Measurements from ENCODE around the gene SLC5A12.

DNA sequence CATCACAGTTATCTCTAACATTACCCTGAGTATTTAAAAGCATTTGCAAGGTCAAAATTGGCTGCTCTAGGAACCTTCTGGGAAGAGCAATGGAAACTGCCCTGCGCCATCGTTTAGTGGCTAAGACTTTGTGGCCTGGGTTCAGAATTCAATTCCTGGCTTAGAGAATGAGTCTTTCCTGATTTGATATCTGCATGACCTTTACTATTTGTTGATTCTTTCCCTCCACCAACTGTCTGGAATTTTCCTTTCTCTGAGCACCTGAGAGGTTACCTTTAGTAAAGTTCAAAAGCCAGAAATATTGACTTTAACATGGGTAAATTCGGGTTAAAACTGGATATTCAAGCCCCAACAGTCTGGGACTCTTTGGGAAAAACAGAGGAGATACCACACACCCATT, 43.0 kb upstream of the SLC5A12 start:
- no peak for TF ChIP-seq CTCF (IDR thresholded peaks at IDR 0.05)
- no peak for TF ChIP-seq POLR2A (IDR thresholded peaks at IDR 0.05)
